HEK293T (cell line): ENCODE data around the gene C2orf72.

Experiments
- ARNT ChIP-seq: fragments of 450-650 bp; IDR thresholded peaks from 2 replicates; pipeline ENCODE4 v1.6.1; 2017; ENCODE audit warnings: mild to moderate bottlenecking
- BHLHE40 ChIP-seq: fragments of 450-650 bp; IDR thresholded peaks from 2 replicates; pipeline ENCODE4 v1.6.1; 2016; ENCODE audit warnings: mild to moderate bottlenecking, moderate library complexity, borderline replicate concordance
- CTBP1 ChIP-seq: fragments of 450-650 bp; IDR thresholded peaks from 2 replicates; pipeline ENCODE4 v1.6.1; 2016; ENCODE audit warnings: borderline replicate concordance
- ELF4 ChIP-seq: fragments of 450-650 bp; IDR thresholded peaks from 2 replicates; pipeline ENCODE4 v1.6.1; 2017; ENCODE audit warnings: antibody characterized with exemption
- FOXA1 ChIP-seq: fragments of 450-650 bp; IDR thresholded peaks from 2 replicates; pipeline ENCODE4 v1.6.1; 2016; ENCODE audit warnings: mild to moderate bottlenecking
- FOXK2 ChIP-seq: fragments of 450-650 bp; IDR thresholded peaks from 2 replicates; pipeline ENCODE4 v1.6.1; 2016; ENCODE audit warnings: mild to moderate bottlenecking
- FOXM1 ChIP-seq: fragments of 450-650 bp; IDR thresholded peaks from 2 replicates; pipeline ENCODE4 v1.6.1; 2017; ENCODE audit warnings: mild to moderate bottlenecking, borderline replicate concordance
- HDGF ChIP-seq: fragments of 450-650 bp; IDR thresholded peaks from 2 replicates; pipeline ENCODE4 v1.6.1; 2017; ENCODE audit warnings: antibody characterized with exemption, borderline replicate concordance
- L3MBTL2 ChIP-seq: fragments of 450-650 bp; conservative IDR thresholded peaks from 2 replicates; pipeline ENCODE4 v1.6.1; 2016; ENCODE audit warnings: mild to moderate bottlenecking
- LEF1 ChIP-seq: fragments of 450-650 bp; IDR thresholded peaks from 2 replicates; pipeline ENCODE4 v1.6.1; 2017; ENCODE audit warnings: mild to moderate bottlenecking, borderline replicate concordance
- PKNOX1 ChIP-seq: fragments of 450-650 bp; IDR thresholded peaks from 2 replicates; pipeline ENCODE4 v1.6.1; 2016
- SUZ12 ChIP-seq: fragments of 450-650 bp; IDR thresholded peaks from 2 replicates; pipeline ENCODE4 v1.6.1; 2016; ENCODE audit warnings: mild to moderate bottlenecking
- ZNF384 ChIP-seq: fragments of 450-650 bp; IDR thresholded peaks from 2 replicates; pipeline ENCODE4 v1.6.1; 2016

- TF ChIP-seq ELF4 (no peak), BHLHE40 (no peak), HDGF (no peak), SUZ12 (no peak), LEF1 (no peak), PKNOX1 (no peak), CTBP1 (no peak), FOXA1 (no peak), ARNT (no peak), FOXK2 (no peak), ZNF384 (no peak), L3MBTL2 (no peak), FOXM1 (no peak)
Measured at GRCh38 chr2:231057590-231057989, 20.3 kb downstream of the C2orf72 start.
